SW 1271 (cell line): ENCODE measurements around the gene TCOF1.
A peak's percentile ranks its signal among the peaks of the same experiment; 100 is the strongest.

Experiments used
- DNase-seq, 2 experiments: peaks; one replicate each; lab custom pipeline; 2025; lab: John Stamatoyannopoulos, UW

Gene TCOF1

DNA sequence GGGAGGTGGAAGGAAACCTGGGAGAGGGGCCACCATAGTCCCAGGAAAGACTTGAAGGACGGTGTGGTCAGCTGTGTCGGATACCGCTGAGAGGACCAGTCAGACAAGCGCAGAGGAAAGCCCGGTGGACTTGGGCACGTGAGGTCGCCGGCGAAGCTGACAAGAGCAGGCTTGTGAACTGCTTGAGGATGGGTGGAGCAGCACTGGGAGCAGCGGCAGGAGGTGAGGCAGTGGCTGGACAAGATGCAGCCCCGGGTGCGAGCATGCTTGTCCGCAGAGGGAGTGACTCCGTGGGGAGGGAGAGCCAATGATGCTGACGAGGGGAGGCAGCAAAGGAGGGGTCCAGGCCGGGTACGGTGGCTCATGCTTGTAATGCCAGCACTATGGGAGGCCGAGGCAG is 73.6 kb downstream of the TCOF1 start:
- no peak for DNase-seq

- no peak for DNase-seq
Observed at GRCh38 chr5:150431574-150431973, 74.1 kb downstream of the TCOF1 start.

DNA sequence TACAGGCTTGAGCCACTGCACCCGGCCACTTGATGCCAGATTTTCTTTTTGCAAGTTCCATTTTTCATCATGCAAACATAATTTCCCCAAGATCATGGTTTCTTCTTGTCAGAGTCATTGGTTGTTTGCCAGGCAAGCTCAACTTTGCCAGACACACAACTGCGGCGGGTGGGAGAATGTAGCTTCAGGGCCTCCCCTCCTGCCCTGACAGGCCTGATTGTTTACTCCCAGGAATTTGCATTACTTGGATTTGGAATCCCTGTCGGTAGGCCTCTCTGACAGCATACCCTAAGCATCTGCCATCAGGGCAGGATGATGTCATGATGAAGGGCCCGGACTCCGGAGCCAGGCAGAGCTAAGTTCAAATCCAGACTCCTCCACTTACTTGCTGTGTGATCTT is 77.0 kb downstream of the TCOF1 start:
- DNase-seq, result no peak

GRCh38 chr5:150436141-150436680 is 78.7 kb downstream of the TCOF1 start:
- peak; percentile 57 to 91 for DNase-seq

DNA sequence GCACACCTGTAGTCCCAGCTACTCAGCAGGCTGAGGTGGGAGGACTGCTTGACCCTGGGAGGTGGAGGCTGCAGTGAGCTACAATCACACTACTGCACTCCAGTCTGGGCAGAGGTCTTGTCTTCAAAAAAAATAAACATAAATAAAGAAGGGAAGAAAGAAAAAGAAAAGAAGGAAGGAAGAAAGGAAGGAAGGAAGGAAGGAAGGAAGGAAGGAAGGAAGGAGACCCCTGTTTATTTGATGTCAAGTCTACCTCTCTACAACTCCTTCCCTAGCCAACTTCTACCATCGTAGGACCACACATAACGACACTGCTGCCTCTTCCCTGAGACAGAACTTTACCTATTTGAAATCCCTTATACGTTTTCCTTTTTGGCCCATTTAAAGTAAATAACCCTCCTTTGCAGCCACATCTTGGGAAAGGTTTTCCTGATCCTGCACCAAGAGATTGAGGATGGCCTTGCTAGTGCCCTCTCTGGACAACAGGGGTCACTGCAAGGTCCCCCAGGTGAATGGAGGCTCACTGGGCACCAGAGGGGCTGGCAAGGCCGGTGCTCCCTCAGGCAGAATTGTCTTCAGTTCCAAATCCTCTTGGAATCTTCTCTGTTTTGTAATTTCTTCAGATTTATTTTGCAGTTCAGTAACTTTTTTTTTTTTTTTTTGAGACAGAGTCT is 81.5 kb downstream of the TCOF1 start:
- DNase-seq, result peak in 1 of 2 experiments; percentile 52

GRCh38 chr5:150440948-150441812 is 83.7 kb downstream of the TCOF1 start:
- no peak for DNase-seq

DNA sequence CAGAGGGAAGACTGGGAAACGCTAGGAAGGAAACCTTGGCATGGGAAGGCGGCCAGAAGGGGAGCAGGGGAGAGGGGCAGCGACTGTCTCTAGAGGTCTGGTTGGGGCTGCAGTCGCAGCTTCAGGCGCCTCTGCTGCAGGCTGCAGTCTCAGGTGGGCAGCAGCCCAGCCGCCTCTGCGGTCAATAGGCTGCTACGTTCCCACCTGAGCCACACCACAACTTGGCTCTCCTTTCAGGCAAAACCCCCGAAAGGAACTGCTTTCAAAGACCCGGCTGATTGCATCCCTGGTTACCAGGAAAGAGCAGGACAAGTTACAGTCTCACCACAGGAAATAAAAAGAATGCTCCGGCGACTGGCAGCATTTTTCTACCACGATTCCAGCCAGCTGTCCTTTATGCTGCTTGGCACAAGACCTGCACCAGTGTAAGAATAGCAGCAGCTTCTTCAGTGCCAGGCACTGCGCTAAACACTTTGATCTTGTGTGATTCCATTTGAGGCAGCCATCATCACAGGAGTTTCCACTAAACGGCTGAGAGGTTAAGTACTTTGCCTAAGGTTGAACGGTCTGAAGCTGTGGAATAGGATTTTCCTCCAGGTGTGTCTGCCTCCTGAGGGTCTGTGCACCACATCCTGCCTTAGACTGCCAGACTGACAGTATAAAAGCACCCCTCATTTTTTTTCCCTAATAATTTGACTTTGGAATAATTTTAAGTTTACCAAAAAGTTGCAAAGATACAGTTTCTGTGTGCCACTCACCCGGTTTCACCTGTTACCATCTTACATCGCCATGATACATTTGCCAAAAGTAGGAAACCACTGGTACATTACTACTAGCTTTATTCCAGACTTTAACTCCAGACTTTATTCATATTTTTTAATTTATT is 84.6 kb downstream of the TCOF1 start:
- DNase-seq, result no peak

- DNase-seq, result no peak
Observed at GRCh38 chr5:150442699-150443080, 85.2 kb downstream of the TCOF1 start.

DNA sequence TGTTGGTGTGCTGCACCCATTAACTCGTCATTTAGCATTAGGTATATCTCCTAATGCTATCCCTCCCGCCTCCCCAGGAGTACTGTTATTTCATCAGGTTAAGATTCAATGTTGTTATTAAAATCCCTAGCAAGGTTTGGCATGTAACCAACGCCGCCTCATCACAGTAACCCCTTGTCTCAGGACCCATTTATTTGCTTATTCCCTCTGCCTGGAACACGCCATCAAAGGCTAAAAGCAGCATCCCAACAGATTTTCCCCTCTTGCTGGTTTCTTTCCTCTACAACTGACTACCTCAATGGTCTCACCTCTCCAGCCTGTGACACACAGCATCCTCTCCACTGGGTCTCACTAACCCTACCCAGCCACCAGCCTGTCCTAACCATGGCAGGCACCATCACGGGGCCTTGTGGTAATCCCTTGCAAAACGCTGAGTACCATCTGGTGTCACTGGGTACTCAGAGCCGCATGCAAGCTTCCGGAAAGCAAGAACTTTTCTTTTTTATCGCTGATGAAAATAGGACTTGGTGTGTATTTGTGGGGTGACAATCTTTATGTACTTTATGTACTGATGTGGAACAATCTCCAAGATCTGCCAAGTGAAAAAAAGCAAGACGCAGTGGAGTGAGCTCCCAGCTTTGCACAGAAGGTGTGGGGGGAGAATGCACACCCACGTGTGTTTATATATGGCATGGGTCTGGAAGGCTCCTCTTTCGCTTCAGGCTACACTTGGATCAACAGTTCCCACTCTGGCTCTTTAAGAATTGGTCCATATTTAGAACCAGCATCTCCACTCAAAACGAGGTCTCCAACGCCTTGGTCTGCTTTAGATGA is 86.0 kb downstream of the TCOF1 start:
- DNase-seq, result no peak

GRCh38 chr5:150444770-150445169 is 87.3 kb downstream of the TCOF1 start:
- DNase-seq, result no peak

DNA sequence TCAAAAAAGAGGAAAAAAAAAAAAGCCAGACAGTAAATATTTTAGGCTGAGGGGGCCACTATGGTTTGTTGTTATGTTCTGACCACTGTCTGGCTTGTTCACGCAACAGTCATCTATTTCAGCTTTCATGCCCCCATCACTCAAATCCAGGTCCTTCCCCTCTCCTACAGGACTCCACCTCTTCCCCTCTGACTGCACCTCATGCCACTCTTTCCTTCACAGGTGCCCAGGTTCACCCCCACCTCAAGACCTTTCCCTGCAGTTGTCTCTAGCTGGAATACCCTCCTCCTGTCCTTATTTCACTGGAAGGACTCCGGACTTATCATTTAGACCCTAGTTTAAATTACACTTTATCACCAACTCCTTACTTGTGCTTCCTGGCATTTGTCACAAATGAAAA is 88.6 kb downstream of the TCOF1 start:
- no peak for DNase-seq

- no peak for DNase-seq
Observed at GRCh38 chr5:150446583-150446982, 89.1 kb downstream of the TCOF1 start.

GRCh38 chr5:150447188-150447587 is 89.7 kb downstream of the TCOF1 start:
- no peak for DNase-seq

DNA sequence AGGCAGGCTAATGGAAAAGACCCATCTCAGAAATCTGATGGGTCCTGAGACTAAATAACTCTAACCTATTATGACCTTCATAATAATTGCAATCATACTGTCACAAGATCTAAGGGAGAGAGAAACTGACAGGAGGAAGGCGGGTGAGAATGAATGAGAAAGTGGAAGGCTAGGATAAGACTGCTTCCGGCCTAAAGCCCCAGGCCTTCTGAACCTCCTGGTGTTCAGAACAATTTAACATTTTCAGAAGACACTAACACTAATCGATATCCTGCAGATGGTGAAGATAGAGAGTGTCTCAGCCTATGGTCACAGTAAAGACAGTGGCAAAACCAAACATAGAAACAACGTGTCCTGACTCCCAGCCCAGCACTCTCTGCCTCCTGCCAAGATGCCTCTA is 90.8 kb downstream of the TCOF1 start:
- DNase-seq, result peak in 1 of 2 experiments; percentile 25

DNA sequence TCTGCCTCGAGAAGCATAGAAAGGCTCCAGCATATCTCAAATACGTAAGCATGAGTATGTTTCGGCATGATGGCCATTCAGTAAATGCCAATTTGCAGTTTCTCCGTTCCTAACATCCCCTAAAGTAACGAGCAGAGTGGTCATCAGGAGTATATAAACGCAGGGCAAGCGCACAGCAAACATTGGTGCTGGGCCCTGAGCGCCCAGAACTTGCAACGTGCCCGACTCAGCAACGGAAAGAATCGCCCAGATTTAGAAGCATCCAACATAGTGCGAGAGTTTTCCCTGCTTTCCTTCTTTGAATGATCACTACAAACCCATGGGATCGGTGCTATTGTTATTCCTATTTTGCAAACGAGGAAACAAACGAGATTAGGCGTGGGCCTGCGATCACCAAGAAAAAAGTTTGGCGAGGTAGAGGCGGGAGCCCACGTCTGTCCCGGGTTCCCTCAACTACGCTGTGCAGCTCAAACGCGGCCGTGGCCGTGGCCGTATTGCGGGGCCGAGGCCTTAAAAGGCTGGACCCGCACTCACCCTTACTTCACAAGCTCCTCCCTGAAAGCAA is 91.5 kb downstream of the TCOF1 start:
- no peak for DNase-seq
